ENCODE data around the gene HBG2.

- TF ChIP-seq CREB1 (IDR thresholded peaks at IDR 0.05; ENCODE audit: low read depth), result no peak
- no peak for TF ChIP-seq REST (IDR thresholded peaks at IDR 0.05; ENCODE audit: low read depth)
- no peak for TF ChIP-seq TAF1 (IDR thresholded peaks at IDR 0.05; ENCODE audit: low read depth)
- TF ChIP-seq RAD21 (IDR thresholded peaks at IDR 0.05; ENCODE audit: low read depth), result no peak
- no peak for TF ChIP-seq USF1 (IDR thresholded peaks at IDR 0.05)
- no peak for TF ChIP-seq EP300 (IDR thresholded peaks at IDR 0.05; ENCODE audit: borderline replicate concordance)
- TF ChIP-seq YY1 (IDR thresholded peaks at IDR 0.05; ENCODE audit: low read depth), result no peak
- TF ChIP-seq NFIC (IDR thresholded peaks at IDR 0.05), result no peak
- TF ChIP-seq, protein P1, sequence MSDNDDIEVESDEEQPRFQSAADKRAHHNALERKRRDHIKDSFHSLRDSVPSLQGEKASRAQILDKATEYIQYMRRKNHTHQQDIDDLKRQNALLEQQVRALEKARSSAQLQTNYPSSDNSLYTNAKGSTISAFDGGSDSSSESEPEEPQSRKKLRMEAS (IDR thresholded peaks at IDR 0.05), result no peak
- TF ChIP-seq CEBPB (IDR thresholded peaks at IDR 0.05), result no peak
- TF ChIP-seq TEAD4 (IDR thresholded peaks at IDR 0.05), result no peak
- TF ChIP-seq EGR1 (IDR thresholded peaks at IDR 0.05), result no peak
- no peak for TF ChIP-seq ZBTB7A (IDR thresholded peaks at IDR 0.05; ENCODE audit: low read depth)
These were observed 25.2 kb downstream of the HBG2 start for GRCh38 chr11:5229356-5229755.

Measured in Ishikawa (cell line).